Astrocyte (in vitro differentiated cells and primary cell): ENCODE measurements around the gene ACSL4. TPM values are rescaled to one million over a fixed set of nuclear protein-coding genes. Genes with fewer than 3 reads are reported as not detected.
"Not testable (repeated sequence)": the region's sequence is repeated elsewhere in the genome, so short reads cannot be mapped to it uniquely, and the experiment has no call there.

Experiments used
- DNase-seq: peaks from one replicate; pipeline ENCODE4 v3.0.0-alpha.2; 2010; ENCODE audit warnings: low read depth
- FAIRE-seq: peaks from 2 replicates; lab custom pipeline; 2011; peaks lifted over from hg19 to GRCh38; lab: Jason Lieb, UNC
- H2AFZ ChIP-seq: 2 replicates; pipeline ENCODE4 v1.6.0; 2012; ENCODE audit warnings: low read depth, low read length, inconsistent platforms
- H3K27ac ChIP-seq: 2 replicates; pipeline ENCODE4 v1.5.1; 2011; ENCODE audit warnings: low read depth, low read length, inconsistent platforms
- H3K27me3 ChIP-seq: 2 replicates; pipeline ENCODE4 v1.6.0; 2011; ENCODE audit warnings: low read length, inconsistent platforms; ENCODE audit not compliant: insufficient read depth
- H3K36me3 ChIP-seq: 2 replicates; pipeline ENCODE4 v1.5.1; 2011; ENCODE audit warnings: low read length, inconsistent platforms; ENCODE audit not compliant: insufficient read depth
- H3K4me1 ChIP-seq: 2 replicates; pipeline ENCODE4 v1.5.1; 2011; ENCODE audit warnings: low read length, inconsistent platforms; ENCODE audit not compliant: insufficient read depth
- H3K4me2 ChIP-seq: 2 replicates; pipeline ENCODE4 v1.6.0; 2012; ENCODE audit warnings: low read length, inconsistent platforms
- H3K4me3 ChIP-seq: 2 replicates; pipeline ENCODE4 v1.5.1; 2011; ENCODE audit warnings: low read depth, mild to moderate bottlenecking, low read length, inconsistent platforms; ENCODE audit not compliant: insufficient read depth
- H3K79me2 ChIP-seq: 2 replicates; pipeline ENCODE4 v1.6.0; 2012; ENCODE audit warnings: mild to moderate bottlenecking, low read length, inconsistent platforms; ENCODE audit not compliant: insufficient read depth
- H3K9ac ChIP-seq: 2 replicates; pipeline ENCODE4 v1.6.0; 2012; ENCODE audit warnings: mild to moderate bottlenecking, low read length, inconsistent platforms
- H3K9me3 ChIP-seq: 2 replicates; pipeline ENCODE4 v1.5.1; 2012; ENCODE audit warnings: low read depth, mild to moderate bottlenecking, low read length, inconsistent platforms; ENCODE audit not compliant: insufficient read depth
- H4K20me1 ChIP-seq: 2 replicates; pipeline ENCODE4 v1.6.0; 2012; ENCODE audit warnings: low read length, inconsistent platforms; ENCODE audit not compliant: insufficient read depth
- H3K27ac Mint-ChIP-seq: one replicate; pipeline ENCODE4 v1.8.0; 2021; ENCODE audit warnings: mild to moderate bottlenecking, mixed read lengths; ENCODE audit not compliant: unreplicated experiment
- H3K27me3 Mint-ChIP-seq: one replicate; pipeline ENCODE4 v1.8.0; 2021; ENCODE audit warnings: low read depth, mixed read lengths; ENCODE audit not compliant: unreplicated experiment
- H3K36me3 Mint-ChIP-seq: one replicate; pipeline ENCODE4 v1.8.0; 2021; ENCODE audit warnings: low read depth, mixed read lengths; ENCODE audit not compliant: unreplicated experiment
- H3K4me1 Mint-ChIP-seq: one replicate; pipeline ENCODE4 v1.8.0; 2021; ENCODE audit warnings: low read depth, mixed read lengths; ENCODE audit not compliant: unreplicated experiment
- H3K4me3 Mint-ChIP-seq: one replicate; pipeline ENCODE4 v1.8.0; 2021; ENCODE audit warnings: mild to moderate bottlenecking, moderate library complexity, mixed read lengths; ENCODE audit not compliant: unreplicated experiment
- H3K9me3 Mint-ChIP-seq: one replicate; pipeline ENCODE4 v1.8.0; 2021; ENCODE audit warnings: mild to moderate bottlenecking, mixed read lengths; ENCODE audit not compliant: unreplicated experiment
- EZH2 ChIP-seq: IDR thresholded peaks from 2 replicates; pipeline ENCODE4 v1.6.1; 2012; ENCODE audit warnings: mild to moderate bottlenecking, low read length, inconsistent platforms; ENCODE audit not compliant: insufficient read depth
- total RNA-seq: library from RNA; stranded (reverse); gene quantifications from 2 replicates; pipeline ENCODE4 v1.2.1, GENCODE V29; 2021
- TF ChIP-seq, protein P1 (sequence below): IDR thresholded peaks from 2 replicates; pipeline ENCODE4 v1.5.1; 2011; ENCODE audit warnings: low read depth, mild to moderate bottlenecking, inconsistent platforms, low read length, moderate library complexity; ENCODE audit not compliant: insufficient read depth

The ACSL4 gene
- total RNA-seq, 1 donor from 2014 or later, result 99.4 TPM

DNA sequence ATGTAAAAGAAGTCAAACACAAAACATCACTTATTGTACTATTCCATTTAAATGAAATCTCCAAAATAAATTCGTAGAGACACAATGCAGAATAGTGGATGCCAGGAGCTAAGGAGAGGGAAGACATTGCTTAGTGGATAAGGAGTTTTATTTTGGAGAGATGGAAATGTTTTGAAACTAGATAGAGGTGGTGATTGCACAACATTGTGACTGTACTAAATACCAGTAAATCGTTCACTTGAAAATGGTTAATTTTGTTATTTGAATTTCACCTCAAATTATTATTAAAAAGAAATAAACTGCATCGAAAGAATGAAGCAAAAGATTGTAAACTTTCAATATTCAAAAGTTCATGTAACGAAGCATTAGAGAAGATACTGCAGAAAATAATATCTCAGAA, 9.7 kb upstream of the ACSL4 start:
- Mint-ChIP-seq H3K36me3 (no peaks in the 10 kb centered on the region), H3K27ac (no peak overlapping the region), H3K4me1 (no peaks in the 10 kb centered on the region), H3K9me3 (no peaks in the 10 kb centered on the region), H3K27me3 (no peaks in the 10 kb centered on the region), H3K4me3 (no peak overlapping the region)
- no peaks in the 10 kb centered on the region for H3K79me2 ChIP-seq
- H3K4me1 ChIP-seq, result no peaks in the 10 kb centered on the region
- no peaks in the 10 kb centered on the region for H3K27me3 ChIP-seq
- no peaks in the 10 kb centered on the region for H4K20me1 ChIP-seq
- H3K9ac ChIP-seq, result no peak overlapping the region
- no peak overlapping the region for H3K27ac ChIP-seq
- H3K9me3 ChIP-seq, result no peaks in the 10 kb centered on the region
- no peak overlapping the region for H3K4me2 ChIP-seq
- no peak overlapping the region for H2AFZ ChIP-seq
- no peak overlapping the region for H3K4me3 ChIP-seq
- TF ChIP-seq, protein P1, sequence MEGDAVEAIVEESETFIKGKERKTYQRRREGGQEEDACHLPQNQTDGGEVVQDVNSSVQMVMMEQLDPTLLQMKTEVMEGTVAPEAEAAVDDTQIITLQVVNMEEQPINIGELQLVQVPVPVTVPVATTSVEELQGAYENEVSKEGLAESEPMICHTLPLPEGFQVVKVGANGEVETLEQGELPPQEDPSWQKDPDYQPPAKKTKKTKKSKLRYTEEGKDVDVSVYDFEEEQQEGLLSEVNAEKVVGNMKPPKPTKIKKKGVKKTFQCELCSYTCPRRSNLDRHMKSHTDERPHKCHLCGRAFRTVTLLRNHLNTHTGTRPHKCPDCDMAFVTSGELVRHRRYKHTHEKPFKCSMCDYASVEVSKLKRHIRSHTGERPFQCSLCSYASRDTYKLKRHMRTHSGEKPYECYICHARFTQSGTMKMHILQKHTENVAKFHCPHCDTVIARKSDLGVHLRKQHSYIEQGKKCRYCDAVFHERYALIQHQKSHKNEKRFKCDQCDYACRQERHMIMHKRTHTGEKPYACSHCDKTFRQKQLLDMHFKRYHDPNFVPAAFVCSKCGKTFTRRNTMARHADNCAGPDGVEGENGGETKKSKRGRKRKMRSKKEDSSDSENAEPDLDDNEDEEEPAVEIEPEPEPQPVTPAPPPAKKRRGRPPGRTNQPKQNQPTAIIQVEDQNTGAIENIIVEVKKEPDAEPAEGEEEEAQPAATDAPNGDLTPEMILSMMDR, result no peak
- no peak for TF ChIP-seq EZH2
- FAIRE-seq, result peak; percentile 20
- no peak for DNase-seq
- no peaks in the 10 kb centered on the region for H3K36me3 ChIP-seq

GRCh38 chrX:109740896-109741295, 7.8 kb upstream of the ACSL4 start:
- FAIRE-seq, H2AFZ ChIP-seq, H4K20me1 ChIP-seq, H3K9me3 ChIP-seq, H3K36me3 ChIP-seq, H3K9ac ChIP-seq, H3K27ac Mint-ChIP-seq, H3K4me1 ChIP-seq, H3K27ac ChIP-seq, DNase-seq, H3K4me2 ChIP-seq, H3K9me3 Mint-ChIP-seq, H3K36me3 Mint-ChIP-seq, H3K27me3 Mint-ChIP-seq, H3K4me3 ChIP-seq, H3K4me1 Mint-ChIP-seq, H3K79me2 ChIP-seq, H3K4me3 Mint-ChIP-seq, H3K27me3 ChIP-seq: not testable (repeated sequence)

GRCh38 chrX:109740433-109740809, 7.4 kb upstream of the ACSL4 start:
- Histone ChIP-seq H3K27ac (no peak overlapping the region), H3K4me2 (no peak overlapping the region), H3K36me3 (no peaks in the 10 kb centered on the region), H2AFZ (no peak overlapping the region), H3K9ac (no peak overlapping the region), H4K20me1 (no peaks in the 10 kb centered on the region), H3K27me3 (no peaks in the 10 kb centered on the region), H3K79me2 (no peaks in the 10 kb centered on the region), H3K4me3 (no peak overlapping the region), H3K4me1 (no peaks in the 10 kb centered on the region), H3K9me3 (no peaks in the 10 kb centered on the region)
- no peaks in the 10 kb centered on the region for H3K36me3 Mint-ChIP-seq
- no peak for TF ChIP-seq EZH2
- TF ChIP-seq, protein P1, result no peak
- peak; percentile 64 for FAIRE-seq
- no peaks in the 10 kb centered on the region for H3K4me1 Mint-ChIP-seq
- no peak for DNase-seq
- H3K27me3 Mint-ChIP-seq, result no peaks in the 10 kb centered on the region
- H3K27ac Mint-ChIP-seq, result no peak overlapping the region
- H3K9me3 Mint-ChIP-seq, result no peaks in the 10 kb centered on the region
- no peak overlapping the region for H3K4me3 Mint-ChIP-seq
